Heart right ventricle (tissue), 16 donors: ENCODE measurements around the gene RBFOX1. TPM values are rescaled to one million over a fixed set of nuclear protein-coding genes. Genes with fewer than 3 reads are reported as not detected.

Experiments
- ATAC-seq, 8 donors: fragments of 200-7000 bp; cut with Tn5 transposase; one replicate each; pipeline ENCODE4 v1.9.1; 2020; ENCODE audit warnings: mild to moderate bottlenecking in 8 of 8, moderate library complexity in 8 of 8, moderate number of reproducible peaks in 1 of 8
- DNase-seq, 2 donors: peaks; one replicate each; pipeline ENCODE4 v3.0.0-alpha.2; 2020
- H3K27ac ChIP-seq, 10 donors: fragments of 200-600 bp; sonication (generic) in 2 of 10; one replicate each; pipeline versions ENCODE4 v1.5.0 to v1.8.0; 2020 to 2022; ENCODE audit warnings: mild to moderate bottlenecking in 3 of 10
- H3K27me3 ChIP-seq, 7 donors: fragments of 200-600 bp; one replicate each; pipeline ENCODE4 v1.8.0; 2021 to 2022; ENCODE audit warnings: mild to moderate bottlenecking in 2 of 7
- H3K36me3 ChIP-seq, 9 donors: fragments of 200-600 bp; sonication (generic) in 1 of 9; one replicate each; pipeline versions ENCODE4 v1.5.0 to v1.8.0; 2020 to 2022; ENCODE audit warnings: mild to moderate bottlenecking in 2 of 9
- H3K4me1 ChIP-seq, 9 donors: fragments of 200-600 bp; sonication (generic) in 1 of 9; one replicate each; pipeline versions ENCODE4 v1.5.0 to v1.8.0; 2020 to 2022; ENCODE audit warnings: mild to moderate bottlenecking in 4 of 9
- H3K4me3 ChIP-seq, 10 donors: fragments of 200-600 bp; sonication (generic) in 2 of 10; one replicate each; pipeline versions ENCODE4 v1.5.0 to v1.8.0; 2020 to 2022; ENCODE audit warnings: mild to moderate bottlenecking in 7 of 10, moderate library complexity in 2 of 10
- H3K9me3 ChIP-seq, 11 donors: fragments of 200-600 bp in 10 of 11; sonication (generic) in 2 of 11; one replicate each; pipeline versions ENCODE4 v1.5.0 to v1.8.0; 2013 to 2022; ENCODE audit warnings: mild to moderate bottlenecking in 2 of 11, control low read depth in 1 of 11, moderate library complexity in 1 of 11
- CTCF ChIP-seq, 9 donors: fragments of 200-600 bp; sonication (generic) in 2 of 9; IDR thresholded peaks; one replicate each; pipeline versions ENCODE4 v1.5.0 to v1.8.0; 2021 to 2022; ENCODE audit warnings: antibody characterized with exemption in 9 of 9, mild to moderate bottlenecking in 5 of 9, moderate library complexity in 1 of 9
- WGBS, 2 donors: extraction: QIAGEN DNeasy Blood & Tissue Kit; methylation state at CpG; one replicate each; pipeline ENCODE4 v1.1.7; 2013; ENCODE audit warnings: inconsistent platforms in 1 of 2; 5-methylcytosine and 5-hydroxymethylcytosine counted together
- intact Hi-C, 10 donors: fragments of 100-400 bp; cut with DNase I; formaldehyde crosslinking; loops; one replicate each; pipeline versions ENCODE4 v1.11.1 to v1.14.2; 2022
- long read RNA-seq, 3 donors: library from polyadenylated mRNA; unstranded; transcript quantifications; one replicate each; pipeline ENCODE4 v2.0.0, GENCODE V29; 2020 to 2021
- polyA plus RNA-seq, 2 donors: library from polyadenylated mRNA; stranded (reverse); fragments of 200-250 nt; gene quantifications; one replicate each; pipeline ENCODE4 v1.2.3, GENCODE V29; 2013
- total RNA-seq, 10 donors: library from RNA; stranded (reverse); fragmentation: NEBNext Ultra II Directional in 3 of 10; extraction: Animal tissue kit (Norgen Biotek cat#: 25700) in 3 of 10; gene quantifications; one replicate each; pipeline versions ENCODE4 v1.2.1 to v1.2.4, GENCODE V29; 2021 to 2023
- donor health status: Arrhythmogenic right ventricular cardiomyopathy.
- donor health status: ischemic (EF 13 %, LVEDD 7.1; RV severe dilation, severe dysfunction).
- donor health status: healthy with polysubstance abuse.
- donor health status: DM: no; HTN: yes; CAD: no.
- donor health status: DM: no; HTN: no; CAD: no.
- donor health status: ischemic (EF 25% LVEDD 6.9; RV normal size, moderate dysfunction).
- donor health status: ischemic (EF 25% LVEDD 5.7; RV mildly dilated, moderate dysfunction).
- donor health status: healthy.
- donor health status: DM: yes; HTN: yes; CAD: no.
- donor health status: Ischemic cardiomyopathy.
- donor health status: ischemic (EF 35%, LVEDD 5.7; RV mildly dilated, moderate dysfunction).
- donor health status: nonischemic (EF 11% LVEDD 7.7; RV severe dilation, severe dysfunction).
- donor health status: DM: yes; HTN: yes; CAD: no.
- donor health status: PGD.
- donor health status: ischemic (EF 29% LVEDD 5.4; RV normal size, mild dysfunction).
- donor health status: nonischemic (EF 23%, LVEDD 6.1; RV moderate dilation, normal function).

The RBFOX1 gene
- total RNA-seq (10 to 100 TPM; 42.1 to 82.9 (median 55.3) TPM), polyA plus RNA-seq (10 to 100 TPM; 11.1 to 30.1 TPM)
- long read RNA-seq, donor 1, transcript RBFOX1-201 (13 exons, 3,268 nt): major isoform, 7 of 40 reads
- long read RNA-seq, donor 1, partial matches to known transcripts: 5 of 40 reads
- long read RNA-seq, donor 1, other reads (novel, unspliced or antisense): 25 of 40 reads
- long read RNA-seq, donor 2, partial matches to known transcripts: 2 of 19 reads
- long read RNA-seq, donor 2, other reads (novel, unspliced or antisense): 14 of 19 reads
- long read RNA-seq, donor 3, full-length matches to known transcripts: 50 of 131 reads
- long read RNA-seq, donor 3, partial matches to known transcripts: 4 of 131 reads
- long read RNA-seq, donor 3, other reads (novel, unspliced or antisense): 77 of 131 reads

- Histone ChIP-seq H3K27me3 (no peaks in the 10 kb centered on the region), H3K4me1 (peaks cover 0 to 32% (median 3%) of the 10 kb centered on the region in 9 donors), H3K9me3 (no peaks in the 10 kb centered on the region), H3K27ac (peak within 1 kb of the TSS; percentile 47 to 91 (median 82)), H3K36me3 (no peaks in the 10 kb centered on the region), H3K4me3 (peak within 1 kb of the TSS; percentile 5 to 58 (median 44))
- ATAC-seq: peak in 7 of 8 donors; percentile 39 to 73 (median 69)
- WGBS, 2 donors: 30 to 42% methylated on average over 8 of the region's 8 CpGs
- intact Hi-C loops: loop anchor here in 1 of 10 donors (1.0 to 5.0 kb wide), 2 partner anchors 11 to 40 kb away; no protein-coding TSS in a partner anchor
- no peak for TF ChIP-seq CTCF (IDR thresholded peaks at IDR 0.05)
- DNase-seq: no peak
Measured at GRCh38 chr16:7332611-7333010, at the start of gene RBFOX1. TSS of gene RBFOX1 (plus strand) at chr16:7332845.

- H3K4me3 ChIP-seq: no peak overlapping the region
- H3K27me3 ChIP-seq: peaks cover 0 to 5% (median 0%) of the 10 kb centered on the region in 7 donors
- DNase-seq (no peak), ATAC-seq (no peak)
- H3K27ac ChIP-seq: no peak overlapping the region
- H3K9me3 ChIP-seq: peaks cover 0 to 14% (median 0%) of the 10 kb centered on the region in 11 donors
- H3K36me3 ChIP-seq: no peaks in the 10 kb centered on the region
- H3K4me1 ChIP-seq: no peaks in the 10 kb centered on the region
- 90% methylated on average over 4 of the region's 4 CpGs for WGBS, 2 donors
- intact Hi-C loops: no loop called here
- TF ChIP-seq CTCF (IDR thresholded peaks at IDR 0.05): no peak
Measured at GRCh38 chr16:7284780-7285179, 47.9 kb upstream of the RBFOX1 start.

- H3K4me3 ChIP-seq: no peak overlapping the region
- WGBS, 2 donors: 86 to 87% methylated on average over 2 of the region's 2 CpGs
- H3K4me1 ChIP-seq: no peaks in the 10 kb centered on the region
- no peak for ATAC-seq
- H3K27me3 ChIP-seq: peaks cover 0 to 5% (median 0%) of the 10 kb centered on the region in 7 donors
- no peaks in the 10 kb centered on the region for H3K36me3 ChIP-seq
- no peak overlapping the region for H3K27ac ChIP-seq
- no peak for DNase-seq
- H3K9me3 ChIP-seq: peaks cover 0 to 14% (median 0%) of the 10 kb centered on the region in 11 donors
- intact Hi-C loops: no loop called here
- TF ChIP-seq CTCF (IDR thresholded peaks at IDR 0.05): no peak
Measured at GRCh38 chr16:7285520-7285919, 47.1 kb upstream of the RBFOX1 start.

GRCh38 chr16:7289299-7289698 lies 43.3 kb upstream of the RBFOX1 start:
- intact Hi-C loops: no loop called here
- Histone ChIP-seq H3K27ac (no peak overlapping the region), H3K27me3 (peaks cover 0 to 5% (median 0%) of the 10 kb centered on the region in 7 donors), H3K36me3 (no peaks in the 10 kb centered on the region), H3K9me3 (peaks cover 0 to 14% (median 0%) of the 10 kb centered on the region in 11 donors), H3K4me1 (no peaks in the 10 kb centered on the region), H3K4me3 (no peak overlapping the region)
- no peak for DNase-seq
- WGBS, 2 donors: 93 to 95% methylated on average over 3 of the region's 3 CpGs
- no peak for ATAC-seq
- TF ChIP-seq CTCF (IDR thresholded peaks at IDR 0.05): no peak
